Mesangial cell (primary cell): Measurements from ENCODE around the gene SMIM22. TPM values are rescaled to one million over a fixed set of nuclear protein-coding genes. Genes with fewer than 3 reads are reported as not detected.

Experiments
- total RNA-seq: library from RNA; depleted of rRNA; stranded (reverse); fragments of >200 nt; gene quantifications from 2 replicates; pipeline ENCODE4 v1.2.3, GENCODE V29; 2015

SMIM22 gene, protein sequence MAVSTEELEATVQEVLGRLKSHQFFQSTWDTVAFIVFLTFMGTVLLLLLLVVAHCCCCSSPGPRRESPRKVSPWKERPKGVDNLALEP
- total RNA-seq: not detected in 2 replicates

DNA sequence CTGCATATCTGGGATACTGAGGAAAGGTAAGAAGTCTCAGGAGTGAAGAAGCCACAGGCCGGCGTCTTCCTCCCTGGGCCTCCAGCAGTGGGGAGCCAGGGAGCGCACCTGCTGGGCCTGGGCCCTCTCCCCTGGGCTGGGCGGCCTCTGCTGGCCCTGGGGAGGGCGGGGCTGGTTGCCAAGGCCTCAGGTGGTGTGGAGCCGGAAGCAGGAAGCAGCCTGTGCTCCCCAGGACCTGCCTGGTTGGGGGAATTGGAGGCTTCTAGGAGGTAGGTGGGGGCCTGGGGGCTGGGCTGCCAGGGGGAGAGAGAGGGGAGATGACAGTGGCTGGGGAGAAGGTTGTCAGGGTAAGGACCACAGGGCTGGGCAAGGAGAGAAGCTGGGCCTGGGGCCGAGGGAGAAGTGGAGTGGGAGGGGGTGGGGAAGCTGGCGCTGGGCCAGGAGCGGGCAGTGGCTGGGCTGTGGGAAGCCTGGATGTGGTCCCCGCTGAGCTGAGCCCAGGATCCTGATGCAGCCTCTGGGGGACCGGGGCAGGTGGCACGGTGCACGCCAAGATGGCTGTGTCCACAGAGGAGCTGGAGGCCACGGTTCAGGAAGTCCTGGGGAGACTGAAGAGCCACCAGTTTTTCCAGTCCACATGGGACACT is at the start of gene SMIM22:
TSS of gene SMIM22 (plus strand) at position 189 of the 647 bp plus-strand sequence. CDS start at position 555, 366 bp downstream.

DNA sequence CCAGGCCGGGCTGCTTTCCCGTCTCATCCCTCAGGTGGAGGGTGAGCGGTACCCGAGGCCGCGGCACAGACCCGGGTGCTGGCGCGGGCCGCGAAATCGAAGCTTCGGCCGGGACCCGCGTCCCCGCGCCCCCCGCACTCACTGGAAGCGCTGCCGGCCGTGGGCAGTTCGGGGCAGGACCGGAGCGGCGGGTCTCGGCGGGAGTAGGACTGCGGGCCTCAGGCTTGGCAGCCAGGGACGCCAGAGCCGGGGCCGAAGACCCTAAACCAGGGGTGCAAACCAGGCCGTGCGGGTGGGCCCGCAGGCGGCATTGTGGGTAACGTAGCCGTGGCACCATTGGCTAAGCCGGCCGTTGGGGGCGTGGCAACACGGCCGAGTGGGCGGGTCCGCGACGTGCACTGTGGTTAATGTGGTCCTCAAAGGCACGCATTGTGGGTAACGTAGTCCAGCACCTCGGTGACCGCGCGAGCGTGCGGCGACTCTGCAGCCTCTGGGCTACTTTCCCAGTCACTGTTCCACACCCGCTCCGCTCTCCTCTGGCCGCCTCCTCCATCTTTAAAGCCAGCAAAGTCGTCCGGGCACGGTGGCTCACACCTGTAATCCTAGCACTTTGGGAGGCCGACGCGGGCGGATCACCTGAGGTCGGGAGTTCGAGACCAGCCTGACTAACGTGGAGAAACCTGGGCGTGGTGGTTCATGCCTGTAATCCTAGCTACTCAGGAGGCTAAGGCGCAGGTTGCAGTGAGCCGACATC is 28.1 kb upstream of the SMIM22 start, which contains the start of gene ZNF500:
TSS of gene ZNF500 (minus strand) at position 288 of the 754 bp plus-strand sequence. CDS start 1,184 bp downstream, outside the sequence.

DNA sequence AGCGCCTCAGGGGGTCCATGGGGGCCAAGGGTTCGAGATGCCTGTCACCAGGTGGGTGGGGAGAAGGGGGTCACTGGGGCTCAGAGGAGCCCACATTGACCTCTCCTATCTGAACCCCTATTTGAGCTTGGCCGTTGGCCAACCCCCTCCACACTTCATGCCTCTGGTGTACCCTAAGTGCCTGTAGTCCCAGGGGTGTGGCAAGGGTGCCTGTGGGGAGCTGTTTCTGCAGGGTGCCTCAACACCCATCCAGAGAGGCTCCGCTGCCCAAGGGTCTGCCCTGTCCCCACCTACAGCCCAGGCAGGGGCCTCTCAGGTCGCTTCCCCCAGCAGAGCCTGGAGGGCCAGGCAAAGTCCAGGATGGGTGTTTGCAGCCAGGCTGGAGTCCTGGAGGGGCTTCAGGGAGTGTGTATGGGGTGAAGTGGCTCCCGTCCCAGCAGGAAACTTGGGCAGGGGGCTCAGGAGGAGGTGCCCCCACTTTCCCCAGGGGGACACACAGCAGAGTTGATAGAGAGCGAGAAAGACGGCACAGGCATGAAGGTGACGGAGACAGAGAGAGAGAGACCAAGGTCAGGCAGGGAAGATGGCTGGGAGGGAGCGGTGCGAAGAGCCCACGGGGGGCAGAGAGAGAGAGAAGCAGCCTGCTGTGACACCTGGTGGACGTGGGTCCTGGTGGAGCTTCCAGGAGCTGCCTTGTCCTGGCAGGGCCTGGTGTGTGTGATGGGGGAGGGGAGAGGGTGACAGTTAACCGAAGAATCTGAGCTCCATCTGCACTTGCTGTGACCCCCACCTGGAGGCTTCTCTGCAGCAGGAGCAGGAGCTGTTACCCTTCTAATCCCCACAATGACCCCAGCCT is 7.3 kb upstream of the SMIM22 start, which contains the start of gene SEPTIN12:
TSS of gene SEPTIN12 (minus strand) at position 719 of the 856 bp plus-strand sequence. CDS start at position 19, 700 bp downstream.

DNA sequence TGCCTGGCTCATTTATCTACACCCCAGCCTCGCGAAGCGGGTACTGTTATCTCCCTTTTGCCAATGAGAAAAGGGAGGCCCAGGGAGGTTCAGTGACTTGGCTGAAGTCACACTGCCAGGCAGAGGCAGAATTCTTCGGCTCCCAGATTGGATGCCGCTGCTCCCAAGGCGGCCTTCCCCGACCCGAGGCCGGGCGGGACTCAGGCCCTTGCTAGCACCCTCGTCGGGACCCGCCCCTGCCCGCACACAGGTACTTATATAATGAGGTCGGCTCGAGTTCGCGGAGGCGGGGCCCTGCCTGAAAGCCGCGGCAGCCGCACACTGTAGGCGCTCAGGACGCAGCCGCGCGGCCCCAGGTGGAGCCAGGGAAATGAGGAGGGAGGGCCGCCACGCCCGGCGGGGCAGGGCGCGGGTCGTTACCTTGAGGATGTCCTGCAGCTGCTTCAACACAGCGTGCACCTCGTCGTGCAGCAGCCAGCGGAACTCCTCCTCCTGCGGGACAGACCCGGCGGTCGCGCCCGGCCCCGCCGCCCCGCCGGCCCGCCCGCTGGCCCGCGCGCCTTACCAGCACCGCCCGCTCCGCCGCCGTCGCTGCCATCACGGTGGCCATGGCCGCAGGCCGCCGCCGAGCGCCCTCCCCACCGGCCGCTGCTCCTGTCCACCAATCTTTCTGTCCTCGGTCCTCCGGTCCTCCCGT is 6.9 kb downstream of the SMIM22 start, which contains the start of gene ROGDI:
TSS of gene ROGDI (minus strand) at position 672 of the 697 bp plus-strand sequence. CDS start at position 610, 62 bp downstream.

Other genes starting within 250 kb of the SMIM22 start
- under 0.01 and 0.13 TPM in 2 replicates for gene C16orf96, start 239.0 kb upstream of the SMIM22 start, total RNA-seq
- gene UBALD1, start 180.5 kb upstream of the SMIM22 start, total RNA-seq: 13.5 and 17.5 TPM in 2 replicates
- 52.8 and 60.6 TPM in 2 replicates for gene MGRN1, start 170.5 kb upstream of the SMIM22 start, total RNA-seq
- 36.3 and 54.4 TPM in 2 replicates for gene NUDT16L1, start 101.8 kb upstream of the SMIM22 start, total RNA-seq
- 18.6 and 27.8 TPM in 2 replicates for gene ANKS3, start 61.1 kb upstream of the SMIM22 start, total RNA-seq
- gene DNAAF8, start 60.8 kb upstream of the SMIM22 start, total RNA-seq: 0.63 and 0.81 TPM in 2 replicates
- gene ZNF500, start 28.2 kb upstream of the SMIM22 start, total RNA-seq: 8.8 and 15.7 TPM in 2 replicates
- gene SEPTIN12, start 7.0 kb upstream of the SMIM22 start, total RNA-seq: not detected in 2 replicates
- 25.9 and 45.0 TPM in 2 replicates for gene ROGDI, start 7.3 kb downstream of the SMIM22 start, total RNA-seq
- gene GLYR1, start 51.9 kb downstream of the SMIM22 start, total RNA-seq: 37.8 and 38.3 TPM in 2 replicates
- 26.9 and 30.3 TPM in 2 replicates for gene UBN1, start 52.1 kb downstream of the SMIM22 start, total RNA-seq
- gene PPL, start 141.8 kb downstream of the SMIM22 start, total RNA-seq: 2.0 and 23.8 TPM in 2 replicates
- under 0.01 and 0.13 TPM in 2 replicates for gene SEC14L5, start 163.0 kb downstream of the SMIM22 start, total RNA-seq
- 30.5 and 32.6 TPM in 2 replicates for gene NAGPA, start 238.6 kb downstream of the SMIM22 start, total RNA-seq